ENCODE results near the gene APBB1.

APBB1 gene

DNA sequence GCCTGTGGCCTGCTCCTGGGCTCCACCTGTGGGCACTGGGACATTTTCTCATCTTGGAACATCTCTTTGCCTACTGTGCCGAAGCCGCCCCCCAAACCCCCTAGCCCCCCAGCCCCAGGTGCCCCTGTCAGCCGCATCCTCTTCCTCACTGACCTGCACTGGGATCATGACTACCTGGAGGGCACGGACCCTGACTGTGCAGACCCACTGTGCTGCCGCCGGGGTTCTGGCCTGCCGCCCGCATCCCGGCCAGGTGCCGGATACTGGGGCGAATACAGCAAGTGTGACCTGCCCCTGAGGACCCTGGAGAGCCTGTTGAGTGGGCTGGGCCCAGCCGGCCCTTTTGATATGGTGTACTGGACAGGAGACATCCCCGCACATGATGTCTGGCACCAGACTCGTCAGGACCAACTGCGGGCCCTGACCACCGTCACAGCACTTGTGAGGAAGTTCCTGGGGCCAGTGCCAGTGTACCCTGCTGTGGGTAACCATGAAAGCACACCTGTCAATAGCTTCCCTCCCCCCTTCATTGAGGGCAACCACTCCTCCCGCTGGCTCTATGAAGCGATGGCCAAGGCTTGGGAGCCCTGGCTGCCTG, 27.3 kb downstream of the APBB1 start:
- DNase-seq (ENCODE audit: low read depth in 2 of 2): no peak

- no peak for DNase-seq (ENCODE audit: low read depth in 2 of 2)
Observed at GRCh38 chr11:6390718-6391469, 28.0 kb downstream of the APBB1 start.

- DNase-seq (ENCODE audit: low read depth in 2 of 2): peak; percentile 91 to 93
Observed at GRCh38 chr11:6389905-6390717, 28.8 kb downstream of the APBB1 start, which contains the start of gene SMPD1. Gene SMPD1, plus strand, starts transcription at chr11:6390474. Its CDS starts 125 bp downstream, at chr11:6390599.

DNA sequence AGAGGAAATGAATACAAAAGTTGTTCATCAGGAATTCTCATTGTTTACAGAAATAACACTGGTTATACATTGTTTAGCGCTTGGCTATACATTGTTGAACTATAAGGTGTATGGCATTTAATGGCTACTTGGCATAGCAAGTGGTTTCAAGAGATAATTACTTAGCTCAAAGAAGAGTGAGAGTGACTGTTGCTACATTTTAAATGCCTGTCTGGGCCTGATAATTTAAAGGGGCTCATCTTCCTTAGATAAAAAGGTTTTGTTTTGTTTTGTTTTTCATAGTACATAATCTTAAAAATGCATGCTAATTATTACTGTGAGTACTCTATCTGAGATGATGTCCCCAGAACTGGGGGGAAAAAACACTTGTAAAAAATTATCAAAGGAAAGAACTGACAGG, 30.1 kb downstream of the APBB1 start:
- DNase-seq (ENCODE audit: low read depth in 2 of 2): no peak

DNA sequence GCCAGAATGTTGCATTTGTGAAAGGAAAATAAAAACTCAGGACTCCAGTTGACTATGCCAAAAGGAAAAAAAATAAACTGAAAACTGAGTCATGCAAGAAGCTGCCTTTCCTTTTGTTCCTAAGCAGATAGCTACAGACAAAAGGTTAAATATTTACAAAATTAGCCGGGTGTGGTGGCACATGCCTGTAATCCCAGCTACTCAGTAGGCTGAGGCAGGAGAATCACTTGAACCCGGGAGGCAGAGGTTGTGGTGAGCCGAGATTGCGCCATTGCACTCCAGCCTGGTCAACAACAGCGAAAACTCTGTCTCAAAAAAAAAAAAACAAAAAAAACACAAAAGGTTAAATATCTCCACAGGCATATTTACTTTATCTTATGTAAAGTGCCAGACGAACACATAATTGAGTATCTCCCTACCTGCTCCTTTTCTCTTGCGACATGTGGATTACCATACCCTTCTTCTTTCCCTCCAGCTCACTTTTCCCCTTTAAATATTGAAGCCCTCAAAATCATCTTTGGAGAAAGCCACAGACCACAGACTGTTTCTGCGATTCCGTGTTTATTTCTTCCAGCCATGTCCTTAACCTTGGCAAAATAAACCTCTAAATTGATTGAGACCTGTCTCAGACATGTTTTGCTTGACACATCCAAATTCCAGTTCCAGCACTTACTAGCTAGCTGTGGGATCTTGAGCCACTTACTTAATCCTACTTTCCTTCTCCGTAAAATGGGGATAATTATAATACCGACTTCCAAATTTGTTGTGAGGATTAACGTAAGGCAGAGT, 30.9 kb downstream of the APBB1 start:
- no peak for DNase-seq (ENCODE audit: low read depth in 2 of 2)

DNA sequence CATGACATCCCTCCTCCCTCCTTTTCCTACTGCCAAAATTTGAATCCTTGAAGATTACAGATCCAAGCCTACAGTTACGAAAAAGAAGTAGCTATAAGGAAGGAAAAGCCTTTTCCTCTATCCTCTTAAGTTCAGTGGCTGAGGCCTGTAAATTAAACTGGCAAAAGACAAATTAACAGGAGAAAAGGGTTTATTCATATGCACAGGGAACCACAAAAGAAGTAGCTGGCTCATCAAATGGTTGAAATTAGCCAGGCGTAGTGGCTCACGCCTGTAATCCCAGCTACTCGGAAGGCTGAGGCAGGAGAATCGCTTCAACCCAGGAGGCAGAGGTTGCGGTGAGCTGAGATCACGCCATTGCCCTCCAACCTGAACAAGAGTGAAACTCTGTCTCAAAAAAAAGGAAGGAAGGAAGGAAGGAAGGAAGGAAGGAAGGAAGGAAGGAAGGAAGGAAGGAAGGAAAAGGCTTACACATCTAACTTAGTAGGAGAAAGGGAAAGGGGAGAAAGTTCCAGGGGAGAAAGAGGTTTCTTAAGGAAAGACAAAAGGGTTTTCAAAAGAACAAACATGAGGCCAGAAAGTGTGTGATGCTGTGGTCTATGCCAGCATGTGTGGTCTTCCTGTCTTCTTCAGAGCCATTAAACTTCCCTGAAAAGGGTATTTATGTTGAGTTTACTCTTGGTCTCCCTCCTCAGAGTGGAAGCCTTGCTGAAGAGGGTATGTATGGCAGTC, 33.7 kb downstream of the APBB1 start:
- DNase-seq (ENCODE audit: low read depth in 2 of 2): no peak

DNA sequence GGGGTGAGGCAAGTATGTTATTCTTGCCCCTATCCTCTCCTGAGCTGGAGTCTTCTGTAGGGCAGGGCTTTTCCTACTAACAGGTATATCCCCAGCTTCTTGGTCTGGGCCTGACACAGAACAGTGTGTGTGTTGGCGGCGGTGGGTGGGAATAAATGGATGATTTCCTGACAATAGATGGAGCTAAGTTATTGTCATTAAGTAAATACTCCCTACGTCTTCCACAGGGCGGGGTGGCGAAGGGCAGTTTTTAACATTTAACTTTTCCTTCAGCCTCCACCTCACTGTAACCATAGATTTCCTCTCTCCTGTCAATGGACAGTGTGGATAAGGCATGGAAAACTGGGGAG, 40.3 kb downstream of the APBB1 start:
- DNase-seq (ENCODE audit: low read depth in 2 of 2): no peak

DNA sequence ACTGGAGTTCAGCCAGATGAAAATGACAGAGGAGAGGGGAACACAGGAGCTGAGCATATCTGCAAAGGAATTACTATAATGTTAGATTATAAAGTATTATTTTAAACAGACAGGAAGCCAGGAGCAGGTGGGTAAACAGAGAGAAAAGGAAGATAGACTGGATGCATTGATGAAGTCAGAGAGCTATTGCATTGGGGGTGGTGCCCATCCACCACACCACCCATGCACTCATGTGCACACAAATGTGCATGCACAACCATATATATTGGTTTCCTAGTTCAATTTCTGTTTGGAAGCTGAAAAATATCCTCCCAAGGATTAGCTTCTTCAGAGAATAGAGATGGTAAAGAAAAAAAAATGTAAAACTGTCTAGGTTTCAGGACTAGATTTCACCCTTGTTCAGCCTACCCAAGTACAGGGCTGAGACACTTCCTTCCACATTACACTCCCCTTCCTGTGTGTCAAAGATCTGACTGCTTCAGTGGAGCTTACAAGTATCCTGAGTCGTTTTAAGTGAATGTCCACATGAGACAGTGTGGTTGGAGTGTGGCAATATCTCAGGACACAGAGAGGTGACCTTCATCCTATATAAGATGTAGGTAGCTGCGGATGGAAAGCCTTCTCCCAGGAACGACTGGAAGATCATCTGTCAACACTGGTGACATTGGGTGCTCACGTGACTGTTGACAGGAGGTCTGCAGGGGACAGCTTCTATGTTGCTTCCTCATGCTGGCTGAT, 40.8 kb downstream of the APBB1 start:
- DNase-seq (ENCODE audit: low read depth in 2 of 2): no peak

DNA sequence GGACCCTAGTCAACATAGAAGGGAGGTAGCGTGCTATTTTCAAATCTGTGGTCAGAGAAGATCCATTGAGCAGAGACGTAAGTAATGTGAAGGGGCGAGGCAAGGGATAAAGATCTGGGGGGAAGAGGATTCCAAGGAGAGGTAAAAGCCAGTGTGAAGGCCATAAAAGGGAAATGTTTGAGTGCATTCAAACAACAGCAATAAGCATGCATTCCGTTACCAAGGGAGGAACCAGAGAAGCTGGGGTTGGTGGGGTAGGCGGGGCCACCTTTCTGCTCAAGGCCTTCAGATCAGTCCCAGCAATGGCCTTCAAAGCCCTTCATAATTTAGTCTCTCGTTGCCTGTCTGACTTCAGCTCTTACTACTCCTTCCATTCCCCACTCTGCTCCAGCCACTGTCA, 47.1 kb downstream of the APBB1 start:
- no peak for DNase-seq (ENCODE audit: low read depth in 2 of 2)

DNA sequence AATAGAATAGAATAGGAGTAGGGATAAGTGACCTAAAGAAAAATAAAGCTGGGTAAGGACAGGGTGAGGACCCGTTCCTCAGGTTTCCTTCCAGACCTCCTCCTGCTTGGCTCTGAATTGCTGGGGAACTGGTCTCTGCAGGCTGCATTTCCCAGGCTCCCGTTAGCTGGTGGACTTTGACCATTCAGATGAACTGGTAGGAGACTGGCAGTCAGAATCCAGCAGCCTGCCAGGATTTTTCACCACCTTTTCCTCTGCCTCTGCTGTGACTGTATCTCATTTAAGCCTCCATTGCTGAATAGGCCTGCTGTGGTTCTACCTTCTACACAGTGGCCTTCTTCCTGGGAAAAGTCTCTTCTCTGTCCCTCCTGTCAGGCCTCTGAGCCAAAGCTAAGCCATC, 53.2 kb downstream of the APBB1 start:
- no peak for DNase-seq (ENCODE audit: low read depth in 2 of 2)

DNA sequence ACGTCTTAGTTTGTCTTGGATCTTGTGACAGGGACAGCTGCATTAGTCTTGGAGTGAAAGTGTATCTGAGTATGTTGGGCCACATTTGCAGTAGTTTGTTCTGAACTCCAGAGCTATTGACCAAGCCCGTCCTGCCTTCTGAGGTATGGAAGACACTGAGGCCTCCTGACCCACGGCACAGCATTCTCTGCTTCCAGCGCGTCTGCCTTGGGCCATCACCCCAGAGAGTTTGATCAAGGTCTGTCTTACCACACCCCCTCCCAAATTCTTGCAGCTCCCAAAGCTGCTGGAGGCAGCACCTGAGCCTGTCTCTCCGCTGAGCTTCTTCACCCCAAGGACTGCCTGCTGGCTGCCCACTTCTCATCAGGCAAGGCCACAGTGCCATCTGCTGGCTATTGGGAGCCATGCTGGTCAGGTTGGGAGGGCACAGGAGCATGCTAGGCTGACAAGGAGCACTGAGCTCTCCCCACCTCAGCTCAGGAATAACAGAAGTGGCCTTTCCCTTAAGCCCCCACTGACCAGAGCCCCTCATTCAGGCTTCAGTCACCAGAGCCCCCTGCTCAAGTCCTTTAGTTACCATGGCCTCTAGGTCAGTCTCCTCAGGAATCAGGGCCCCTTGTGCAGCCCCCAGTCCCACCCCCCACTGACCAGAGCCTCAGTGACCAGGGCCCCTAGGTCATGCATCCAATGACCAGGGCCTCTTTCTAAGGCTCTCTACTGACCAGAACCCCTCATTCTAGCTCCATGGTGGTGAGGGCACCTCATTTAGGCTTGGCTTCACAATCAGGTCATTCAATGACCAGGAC, 55.8 kb downstream of the APBB1 start:
- DNase-seq (ENCODE audit: low read depth in 2 of 2): peak; percentile 32 to 34

- DNase-seq (ENCODE audit: low read depth in 2 of 2): no peak
Observed at GRCh38 chr11:6362185-6362872, 56.6 kb downstream of the APBB1 start.

GRCh38 chr11:6360183-6360582, 58.7 kb downstream of the APBB1 start:
- no peak for DNase-seq (ENCODE audit: low read depth in 2 of 2)

DNA sequence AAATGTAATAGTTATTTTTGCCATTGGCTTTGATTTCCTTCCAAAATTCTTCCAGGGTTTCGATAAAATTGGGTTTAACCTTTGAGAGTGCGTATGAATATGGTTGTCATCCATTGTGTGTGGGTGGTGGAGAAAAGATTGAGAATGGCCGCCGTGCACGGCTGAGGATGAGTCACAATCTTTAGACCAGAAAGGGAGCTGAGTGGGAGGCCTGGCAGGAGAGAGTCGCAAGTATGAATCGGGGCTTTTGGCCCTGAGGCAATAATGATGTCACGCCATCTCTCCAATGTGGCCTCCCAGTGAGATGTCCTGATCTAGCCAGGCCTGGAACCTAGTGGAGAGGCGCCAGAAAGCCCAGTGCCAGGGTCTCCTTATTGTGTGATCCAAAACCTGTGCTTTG, 61.7 kb downstream of the APBB1 start:
- peak in 1 of 2 donors; percentile 9 for DNase-seq (ENCODE audit: low read depth in 2 of 2)

DNA sequence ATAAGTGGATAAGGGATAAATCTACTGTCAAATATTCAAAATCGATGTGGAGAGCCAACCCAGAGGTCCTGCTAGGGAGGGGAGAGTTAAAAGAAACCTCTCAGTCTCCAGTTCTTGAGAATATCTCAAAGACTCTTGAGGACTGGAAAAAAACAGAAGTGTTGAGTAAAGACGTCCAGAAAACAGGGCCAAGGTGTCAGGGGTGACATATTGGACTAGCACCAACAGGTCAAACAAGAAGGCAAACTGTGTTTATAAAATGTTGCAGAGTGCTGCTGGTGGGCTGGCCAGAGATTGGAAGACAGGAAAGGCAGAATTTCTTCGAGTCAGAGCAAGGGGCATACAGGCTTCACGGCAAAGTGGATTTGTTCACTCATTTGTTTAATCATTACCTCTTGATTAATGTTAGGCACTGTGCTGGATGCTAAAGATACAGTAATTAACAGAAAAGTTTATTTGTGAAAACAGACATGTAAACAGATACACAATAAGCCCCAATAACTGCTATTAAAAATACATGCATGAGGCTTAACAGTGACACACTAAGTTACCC, 62.3 kb downstream of the APBB1 start:
- DNase-seq (ENCODE audit: low read depth in 2 of 2): no peak

DNA sequence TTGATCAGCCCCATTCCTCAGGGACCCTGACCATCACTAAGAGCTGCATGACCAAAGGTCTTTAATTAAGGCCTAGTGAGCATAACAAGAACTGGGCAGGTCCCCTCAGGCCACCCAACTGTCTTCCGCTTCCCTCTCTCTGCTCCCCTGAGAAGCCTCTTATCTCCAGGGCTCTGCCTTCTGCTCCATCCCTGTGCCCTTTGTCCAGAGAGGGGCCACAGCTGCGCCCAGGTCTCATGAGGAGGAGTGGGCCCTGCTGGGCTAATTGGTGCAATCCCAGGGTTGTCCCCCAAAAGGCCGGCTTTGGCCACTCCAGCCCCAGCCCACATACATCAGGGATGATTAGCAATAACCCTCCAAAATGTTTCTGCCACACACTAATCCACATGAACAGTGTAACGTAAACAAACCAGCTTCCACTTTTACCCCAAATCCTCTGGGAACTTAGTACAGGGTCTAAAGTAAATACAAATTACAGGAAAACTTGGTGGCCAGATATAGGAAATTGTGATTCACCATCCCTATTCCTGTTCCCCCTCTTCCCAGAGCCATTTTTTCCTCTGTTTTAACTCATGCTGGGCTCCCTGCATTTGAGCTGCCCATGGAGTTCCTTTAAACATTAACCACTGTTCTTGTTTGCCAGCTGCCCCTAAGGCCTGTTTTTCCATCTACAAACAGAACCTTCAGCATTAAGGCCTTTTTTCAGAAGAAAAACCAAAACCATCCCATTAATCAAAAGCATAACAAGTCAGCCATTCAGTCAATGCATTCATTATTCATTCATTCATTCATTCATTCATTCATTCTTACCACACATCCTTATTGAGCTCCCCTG, 64.0 kb downstream of the APBB1 start:
- DNase-seq (ENCODE audit: low read depth in 2 of 2): no peak

GRCh38 chr11:6353367-6353987, 65.4 kb downstream of the APBB1 start:
- peak; percentile 4 to 8 for DNase-seq (ENCODE audit: low read depth in 2 of 2)

Data from stimulated activated CD8-positive, alpha-beta memory T cell treated with anti-CD3 and anti-CD28 coated beads, Interleukin-7, amount 100 ng/mL, for 4 hours (primary cell).